Central memory CD8-positive, alpha-beta T cell (primary cell): Measurements from ENCODE around the gene TBL2.
"Not testable (repeated sequence)": the region's sequence is repeated elsewhere in the genome, so short reads cannot be mapped to it uniquely, and the experiment has no call there.

Experiments used
- ATAC-seq: fragments of 150-1000 bp; cut with Tn5 transposase; replicated peaks from 2 replicates; pipeline ENCODE4 v1.10.0; 2022; ENCODE audit warnings: mild to moderate bottlenecking, moderate FRiP score, moderate number of reproducible peaks; ENCODE audit not compliant: poor library complexity, severe bottlenecking; ENCODE audit errors: extremely low read depth
- DNase-seq, 2 donors: peaks; one replicate each; pipeline ENCODE4 v3.0.0; 2021; ENCODE audit warnings: low spot score in 2 of 2
- H3K27ac Mint-ChIP-seq: one replicate; pipeline ENCODE4 v1.8.0; 2022; ENCODE audit warnings: low read depth, mild to moderate bottlenecking, moderate library complexity, mixed read lengths
- H3K27me3 Mint-ChIP-seq: one replicate; pipeline ENCODE4 v1.8.0; 2022; ENCODE audit warnings: mixed read lengths
- H3K36me3 Mint-ChIP-seq: one replicate; pipeline ENCODE4 v1.8.0; 2022; ENCODE audit warnings: mild to moderate bottlenecking, moderate library complexity, mixed read lengths; ENCODE audit not compliant: insufficient read depth
- H3K4me1 Mint-ChIP-seq: one replicate; pipeline ENCODE4 v1.8.0; 2022; ENCODE audit warnings: mixed read lengths
- H3K4me3 Mint-ChIP-seq: one replicate; pipeline ENCODE4 v1.8.0; 2022; ENCODE audit warnings: mild to moderate bottlenecking, moderate library complexity, mixed read lengths
- H3K9me3 Mint-ChIP-seq: one replicate; pipeline ENCODE4 v1.8.0; 2022; ENCODE audit warnings: mixed read lengths

TBL2 gene

DNA sequence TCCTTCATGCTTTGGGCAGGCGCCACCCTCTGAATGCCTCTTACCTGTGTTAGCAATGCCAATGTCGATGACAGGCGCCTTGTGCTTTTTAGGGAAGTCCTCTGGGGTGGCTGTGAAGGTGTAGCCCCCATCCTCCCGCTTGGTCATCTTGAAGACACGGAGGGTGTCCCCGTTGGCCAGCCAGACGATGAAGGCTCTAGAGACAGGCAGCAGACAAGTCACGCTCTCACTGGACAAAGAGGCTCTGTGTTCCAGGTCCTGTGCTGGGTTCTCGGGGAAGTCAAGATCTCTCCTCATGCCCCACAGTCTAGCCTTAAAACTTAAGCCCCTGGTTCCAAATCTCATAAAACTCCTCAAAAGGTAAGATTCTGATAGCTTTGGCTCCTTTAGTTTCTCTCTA, 5.1 kb downstream of the TBL2 start:
- peaks cover 22% of the 10 kb centered on the region for H3K4me1 Mint-ChIP-seq
- DNase-seq (no peak), ATAC-seq (no peak)
- H3K27ac Mint-ChIP-seq = no peak overlapping the region
- no peaks in the 10 kb centered on the region for H3K9me3 Mint-ChIP-seq
- H3K27me3 Mint-ChIP-seq = no peaks in the 10 kb centered on the region
- H3K4me3 Mint-ChIP-seq = no peak overlapping the region
- H3K36me3 Mint-ChIP-seq = peaks cover 35% of the 10 kb centered on the region

DNA sequence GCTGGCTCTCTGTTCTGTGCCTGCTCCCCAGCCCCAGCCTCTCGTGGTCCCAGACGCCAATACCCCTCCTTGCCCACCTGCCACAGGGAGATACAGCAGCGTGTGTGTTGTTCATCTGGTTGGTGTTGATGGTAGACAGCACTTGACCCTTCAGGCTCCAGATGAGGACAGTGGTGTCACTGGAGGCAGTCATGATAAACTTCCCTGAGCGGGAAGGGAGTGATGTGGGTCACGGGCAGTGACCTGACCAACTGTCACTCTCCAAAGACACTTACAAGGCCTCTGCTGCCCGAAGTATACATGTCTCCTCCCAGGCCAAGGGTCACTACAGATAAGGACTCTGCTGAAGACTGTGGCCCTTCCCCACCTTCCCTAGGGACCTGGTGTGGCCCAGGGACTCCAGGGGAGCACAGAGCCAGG, 5.6 kb downstream of the TBL2 start:
- ATAC-seq (no peak), DNase-seq (no peak)
- peaks cover 18% of the 10 kb centered on the region for H3K4me1 Mint-ChIP-seq
- H3K27me3 Mint-ChIP-seq = no peaks in the 10 kb centered on the region
- H3K27ac Mint-ChIP-seq = no peak overlapping the region
- H3K9me3 Mint-ChIP-seq = no peaks in the 10 kb centered on the region
- no peak overlapping the region for H3K4me3 Mint-ChIP-seq
- peaks cover 33% of the 10 kb centered on the region for H3K36me3 Mint-ChIP-seq

DNA sequence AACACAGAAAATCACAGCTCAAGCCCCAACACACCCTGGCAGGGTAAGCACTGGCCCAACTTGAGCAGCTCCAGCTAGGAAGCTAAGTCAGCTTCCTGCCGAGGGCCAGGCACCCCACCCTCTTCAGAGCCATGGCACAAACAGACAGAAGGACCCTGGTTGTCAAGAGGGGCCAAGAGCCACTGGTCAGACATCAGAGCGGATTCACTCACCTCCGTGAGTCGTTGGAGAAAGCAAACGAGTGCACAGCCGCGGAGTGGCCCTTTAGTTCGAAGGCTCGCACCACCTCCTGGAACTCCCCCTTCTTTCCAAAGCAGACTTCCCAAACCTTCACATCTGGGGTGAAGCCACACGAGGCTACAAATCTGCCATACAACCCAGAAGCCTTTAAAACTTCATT, 7.4 kb downstream of the TBL2 start:
- Mint-ChIP-seq H3K4me3 (no peak overlapping the region), H3K27me3 (no peaks in the 10 kb centered on the region), H3K4me1 (peaks cover 15% of the 10 kb centered on the region), H3K36me3 (peaks cover 27% of the 10 kb centered on the region), H3K9me3 (no peaks in the 10 kb centered on the region), H3K27ac (no peak overlapping the region)
- DNase-seq (no peak), ATAC-seq (no peak)

DNA sequence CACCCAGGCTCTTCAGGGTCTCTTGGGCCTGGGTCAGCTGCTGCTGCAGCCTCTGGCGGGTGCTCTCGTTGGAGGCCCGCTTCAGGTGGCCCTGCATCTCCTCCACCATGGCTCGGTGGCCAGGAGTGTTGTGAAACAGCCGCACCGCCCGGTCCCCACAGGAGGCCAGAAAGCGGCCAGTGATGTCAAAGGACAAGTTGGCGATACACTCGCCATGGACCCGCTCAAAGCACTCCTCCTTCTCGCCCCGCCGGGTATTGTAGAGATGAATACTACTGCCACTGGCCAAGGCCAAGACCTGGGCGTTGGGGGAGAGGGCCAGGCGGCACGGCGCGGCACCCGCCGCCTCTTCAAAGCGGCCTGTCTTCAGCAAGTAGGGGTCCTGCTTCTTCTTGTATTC, 7.9 kb downstream of the TBL2 start:
- Mint-ChIP-seq H3K27ac (no peak overlapping the region), H3K4me1 (peaks cover 17% of the 10 kb centered on the region), H3K27me3 (no peaks in the 10 kb centered on the region), H3K4me3 (no peak overlapping the region), H3K36me3 (peaks cover 27% of the 10 kb centered on the region), H3K9me3 (no peaks in the 10 kb centered on the region)
- ATAC-seq (no peak), DNase-seq (no peak)

DNA sequence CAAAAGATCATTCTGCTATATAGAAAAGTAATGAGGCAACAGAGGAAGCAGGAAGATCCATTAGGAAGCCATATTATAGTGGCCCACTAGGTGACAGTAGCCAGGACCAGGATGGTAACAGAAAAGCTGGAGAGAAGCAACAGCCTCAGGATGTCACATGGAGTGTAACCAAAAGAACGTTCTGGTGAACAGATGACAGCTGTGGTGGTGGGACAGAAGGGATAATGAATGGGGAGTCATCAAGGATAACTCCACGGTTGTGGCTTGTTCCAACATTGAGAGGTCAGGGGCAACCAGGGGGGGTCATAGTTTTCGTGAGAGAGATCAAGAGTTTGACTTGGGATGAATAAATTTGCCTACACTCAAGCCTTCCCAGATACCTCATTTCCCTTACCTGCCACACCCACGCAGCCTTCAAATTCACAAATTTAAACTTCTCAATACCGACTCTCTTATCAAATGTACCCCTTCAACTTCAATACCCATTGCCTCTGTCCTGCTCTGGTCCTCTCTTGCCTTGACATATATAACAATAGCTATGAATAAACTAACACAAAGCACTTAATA, 9.3 kb downstream of the TBL2 start:
- Mint-ChIP-seq H3K27me3 (no peaks in the 10 kb centered on the region), H3K4me3 (no peak overlapping the region), H3K36me3 (peaks cover 23% of the 10 kb centered on the region), H3K9me3 (no peaks in the 10 kb centered on the region), H3K27ac (no peak overlapping the region), H3K4me1 (peaks cover 17% of the 10 kb centered on the region)
- no peak for DNase-seq
- ATAC-seq = no peak

DNA sequence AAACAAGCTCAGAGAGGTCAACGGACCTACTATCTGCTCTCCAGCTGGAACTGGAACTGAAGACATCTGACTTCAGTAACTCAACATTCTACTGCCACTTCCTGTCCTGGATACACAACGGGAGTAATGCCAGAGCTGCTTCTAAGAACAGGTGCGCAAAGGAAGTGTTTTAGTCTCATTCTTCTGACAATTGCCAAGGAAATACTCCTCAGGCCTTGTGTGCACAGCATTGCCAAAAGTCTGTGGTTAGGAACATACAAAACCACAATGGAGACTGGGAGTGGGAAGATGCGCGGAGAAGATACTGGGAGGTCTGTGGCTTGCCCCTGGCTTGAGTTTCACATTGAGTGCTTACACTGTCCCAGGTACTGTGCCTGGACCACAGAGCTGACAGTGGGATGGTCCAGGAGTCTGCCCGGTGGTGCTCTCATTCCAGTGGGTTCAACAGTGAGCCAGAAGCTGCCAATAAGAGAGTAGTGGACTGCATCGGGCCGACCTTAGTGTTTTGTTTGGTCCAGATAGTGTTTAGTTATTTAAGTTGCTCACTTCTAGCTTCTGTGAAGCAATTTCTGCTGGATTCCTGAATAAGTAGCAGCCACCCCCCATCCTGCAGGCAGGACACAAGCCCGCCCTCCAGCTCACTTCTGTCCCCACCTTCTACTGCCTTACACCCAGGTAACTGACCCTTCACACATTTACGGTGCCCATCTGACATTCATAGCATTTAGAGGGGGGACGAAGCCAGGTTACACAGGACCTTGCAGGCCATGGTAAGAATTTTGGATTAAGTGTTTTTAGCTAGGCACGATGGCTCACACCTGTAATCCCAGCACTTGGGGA, 10.3 kb downstream of the TBL2 start:
- Mint-ChIP-seq H3K9me3 (no peaks in the 10 kb centered on the region), H3K36me3 (peaks cover 22% of the 10 kb centered on the region), H3K27me3 (no peaks in the 10 kb centered on the region), H3K27ac (no peak overlapping the region), H3K4me1 (peaks cover 17% of the 10 kb centered on the region), H3K4me3 (no peak overlapping the region)
- DNase-seq (no peak), ATAC-seq (no peak)

DNA sequence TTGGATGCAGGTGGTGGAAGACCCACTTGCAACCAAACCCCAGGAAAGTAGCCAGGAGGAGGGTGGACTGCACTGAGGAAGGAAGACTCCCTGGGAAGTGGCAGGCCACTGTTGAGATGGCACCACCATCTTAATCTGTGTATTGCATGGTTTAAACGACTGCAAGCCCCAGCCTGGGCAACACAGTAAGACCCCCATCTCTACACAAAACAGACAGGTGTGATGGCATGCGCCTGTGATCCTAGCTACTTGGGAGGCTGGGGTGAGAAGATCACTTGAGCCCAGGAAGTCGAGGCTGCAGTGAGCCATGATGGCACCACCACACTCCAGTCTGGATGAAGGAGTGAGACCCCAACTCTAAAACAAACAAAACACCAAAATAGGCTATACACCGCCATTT, 11.2 kb downstream of the TBL2 start:
- no peak overlapping the region for H3K27ac Mint-ChIP-seq

DNA sequence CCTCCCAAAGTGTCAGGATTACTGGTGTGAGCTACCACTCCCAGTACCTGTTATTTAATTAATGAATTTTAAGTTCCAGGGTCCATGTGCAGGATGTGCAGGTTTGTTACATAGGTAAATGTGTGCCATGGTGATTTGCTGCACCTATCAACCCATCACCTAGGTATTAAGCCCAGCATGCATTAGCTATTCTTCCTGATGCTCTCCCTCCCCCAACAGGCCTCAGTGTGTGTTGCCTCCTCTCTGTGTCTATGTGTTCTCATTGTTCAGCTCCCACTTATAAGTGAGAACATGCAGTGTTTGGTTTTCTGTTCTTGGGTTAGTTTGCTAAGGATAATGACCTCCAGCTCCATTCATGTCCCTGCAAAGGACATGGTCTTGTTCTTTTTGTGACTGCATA, 11.9 kb downstream of the TBL2 start:
- H3K27me3 Mint-ChIP-seq, H3K27ac Mint-ChIP-seq, DNase-seq, H3K36me3 Mint-ChIP-seq, H3K9me3 Mint-ChIP-seq, ATAC-seq, H3K4me1 Mint-ChIP-seq: not testable (repeated sequence)
- H3K4me3 Mint-ChIP-seq = peak overlapping the region; percentile 56

More for the DNA sequence above, 11.2 kb downstream of the TBL2 start:
- Mint-ChIP-seq H3K4me3 (no peak overlapping the region), H3K27me3 (no peaks in the 10 kb centered on the region), H3K9me3 (no peaks in the 10 kb centered on the region), H3K4me1 (peaks cover 10% of the 10 kb centered on the region), H3K36me3 (peaks cover 14% of the 10 kb centered on the region)
- ATAC-seq = no peak
- DNase-seq = no peak

DNA sequence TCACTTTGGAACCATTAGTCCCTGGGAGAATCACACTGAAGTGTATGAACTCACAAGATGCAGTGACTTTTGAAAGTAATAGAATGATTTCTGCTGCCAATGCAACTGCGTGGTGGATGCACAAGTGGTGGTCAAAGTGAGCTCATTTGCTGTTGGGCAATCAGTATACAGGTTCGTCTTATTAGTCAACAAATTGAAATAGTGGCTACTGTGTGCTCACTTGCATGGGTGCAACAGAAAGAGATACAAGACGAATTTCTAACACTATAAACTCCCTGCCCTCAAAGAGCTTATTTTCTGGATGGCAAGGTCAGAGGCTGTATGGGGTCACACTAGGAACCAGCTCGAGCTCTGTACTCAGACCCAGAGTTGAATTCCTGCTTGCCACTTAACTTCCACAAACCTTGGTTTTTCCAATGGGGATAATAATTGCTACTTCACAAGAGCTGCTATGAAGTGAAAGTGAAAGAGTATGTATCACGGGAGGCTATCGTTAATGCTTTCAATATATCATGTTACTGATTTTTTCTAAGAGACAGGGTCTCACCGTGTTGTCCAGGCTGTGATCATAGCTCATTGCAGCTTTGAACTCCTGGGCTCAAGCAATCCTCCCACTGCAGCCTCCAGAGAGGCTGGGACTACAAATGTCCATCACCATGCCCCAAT, 12.6 kb downstream of the TBL2 start:
- H3K9me3 Mint-ChIP-seq = no peaks in the 10 kb centered on the region
- H3K4me3 Mint-ChIP-seq = peak overlapping the region; percentile 56
- H3K27me3 Mint-ChIP-seq = no peaks in the 10 kb centered on the region
- peaks cover 2% of the 10 kb centered on the region for H3K36me3 Mint-ChIP-seq
- ATAC-seq (no peak), DNase-seq (no peak)
- H3K27ac Mint-ChIP-seq = no peak overlapping the region
- H3K4me1 Mint-ChIP-seq = peaks cover 10% of the 10 kb centered on the region

DNA sequence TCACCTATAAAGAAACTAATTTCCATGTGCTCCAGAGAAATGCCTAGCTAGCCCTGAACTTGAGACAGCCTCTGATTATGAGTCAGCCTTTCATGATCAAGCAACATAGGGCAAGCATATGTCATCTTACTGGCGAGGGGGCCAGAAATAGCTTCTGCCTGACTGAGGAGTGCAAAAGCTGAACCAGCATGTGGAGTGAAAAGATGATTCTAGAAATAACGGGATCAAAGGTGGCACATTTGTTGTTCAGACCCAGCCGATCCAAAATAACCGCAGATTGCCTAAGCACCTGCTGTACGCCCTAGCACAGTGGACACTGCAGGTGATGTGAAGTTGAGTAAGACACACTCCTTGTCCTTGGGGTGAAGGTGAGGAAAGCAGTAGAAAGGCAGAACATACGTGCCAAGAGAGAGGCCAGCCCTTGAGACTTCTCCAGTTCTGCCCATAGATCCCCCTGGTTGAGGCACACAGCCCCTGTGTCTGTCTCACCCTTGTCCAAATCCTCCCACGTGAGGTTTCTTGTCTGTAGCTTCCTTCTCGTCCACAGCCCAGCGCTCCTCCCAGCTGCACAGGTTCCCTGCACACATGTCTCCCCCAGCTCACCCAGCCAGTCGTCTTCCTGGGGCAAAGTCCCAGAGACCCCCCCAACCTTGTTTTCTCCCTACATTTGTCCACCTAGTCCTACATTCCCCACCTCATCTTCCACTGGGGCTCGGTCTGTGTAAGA, 18.1 kb downstream of the TBL2 start:
- no peak overlapping the region for H3K4me3 Mint-ChIP-seq
- peaks cover 20% of the 10 kb centered on the region for H3K4me1 Mint-ChIP-seq
- H3K27me3 Mint-ChIP-seq = no peaks in the 10 kb centered on the region
- no peaks in the 10 kb centered on the region for H3K9me3 Mint-ChIP-seq
- peaks cover 9% of the 10 kb centered on the region for H3K36me3 Mint-ChIP-seq
- no peak overlapping the region for H3K27ac Mint-ChIP-seq
- DNase-seq = no peak
- no peak for ATAC-seq

DNA sequence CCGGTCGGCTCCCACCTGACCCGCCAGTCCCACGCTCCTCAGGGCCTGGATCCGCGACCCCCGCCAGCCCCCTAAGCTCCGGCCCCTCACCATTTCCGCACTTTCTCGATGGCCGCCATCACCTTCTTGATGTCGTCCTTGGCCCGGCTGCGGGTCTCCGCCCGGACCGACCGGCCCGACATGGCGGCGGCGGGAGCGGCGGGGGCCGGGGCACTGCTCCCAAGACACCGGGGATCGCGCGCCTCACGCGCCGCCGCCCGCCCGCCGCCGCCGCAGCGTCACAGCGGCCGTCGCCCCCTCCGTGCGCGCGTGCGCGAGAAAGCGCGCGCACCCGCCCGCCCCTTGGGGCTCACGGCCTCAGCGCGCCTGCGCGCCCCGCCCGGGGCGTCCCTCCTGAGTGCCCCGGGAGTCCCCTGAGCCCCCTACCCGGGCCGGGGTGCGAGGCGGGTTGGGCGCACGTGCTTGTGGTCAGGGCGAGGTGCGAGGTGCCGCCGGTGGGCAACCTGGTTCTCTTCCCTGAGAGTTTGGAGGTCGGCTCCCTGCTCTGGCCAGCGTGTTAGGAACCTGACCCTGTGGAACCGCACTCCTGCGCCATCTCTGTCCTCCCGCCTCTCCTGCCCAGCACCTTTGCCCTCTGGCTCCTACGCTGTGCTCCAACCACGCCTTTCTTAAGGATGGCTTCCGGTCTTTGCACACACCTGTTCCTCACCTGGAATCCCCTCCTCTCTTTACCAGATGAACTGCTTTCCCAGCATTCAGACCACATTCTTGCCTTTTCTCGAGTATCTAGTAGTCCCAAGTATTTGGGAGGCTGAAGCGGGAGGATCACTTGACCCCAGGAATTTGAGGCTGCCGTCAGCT, 20.8 kb downstream of the TBL2 start, which contains the start of gene BCL7B:
TSS of gene BCL7B (minus strand) at position 294 of the 861 bp plus-strand sequence. CDS start at position 182, 112 bp downstream.
- no peaks in the 10 kb centered on the region for H3K27me3 Mint-ChIP-seq
- peaks cover 37% of the 10 kb centered on the region for H3K4me1 Mint-ChIP-seq
- ATAC-seq (peak; percentile 57), DNase-seq (peak; percentile 66 to 70)
- peak within 1 kb of the TSS; percentile 95 for H3K4me3 Mint-ChIP-seq
- H3K27ac Mint-ChIP-seq = peak within 1 kb of the TSS; percentile 97
- H3K36me3 Mint-ChIP-seq = peaks cover 19% of the 10 kb centered on the region
- no peaks in the 10 kb centered on the region for H3K9me3 Mint-ChIP-seq

DNA sequence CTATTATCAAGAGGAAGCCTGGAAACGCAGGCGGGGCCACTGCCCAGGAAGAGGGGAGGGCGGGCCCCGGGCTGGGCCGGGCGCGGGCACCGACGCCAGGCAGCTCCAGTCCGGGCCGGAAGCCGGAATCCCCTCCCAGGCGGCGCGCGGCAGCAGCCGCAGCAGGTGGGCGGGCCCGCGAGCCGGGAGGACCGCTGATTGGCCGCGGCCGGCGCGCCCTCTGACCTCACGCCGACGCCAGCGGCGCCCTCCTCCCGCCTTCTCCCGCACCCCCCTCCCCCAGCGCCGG, 21.3 kb downstream of the TBL2 start:
- peak overlapping the region; percentile 97 for H3K27ac Mint-ChIP-seq
- DNase-seq = peak; percentile 78 to 87
- peaks cover 24% of the 10 kb centered on the region for H3K36me3 Mint-ChIP-seq
- no peaks in the 10 kb centered on the region for H3K9me3 Mint-ChIP-seq
- H3K4me1 Mint-ChIP-seq = peaks cover 37% of the 10 kb centered on the region
- H3K27me3 Mint-ChIP-seq = no peaks in the 10 kb centered on the region
- peak; percentile 90 for ATAC-seq
- H3K4me3 Mint-ChIP-seq = peak overlapping the region; percentile 95
